ENCODE data around the gene OR6X1.

Gene OR6X1, protein sequence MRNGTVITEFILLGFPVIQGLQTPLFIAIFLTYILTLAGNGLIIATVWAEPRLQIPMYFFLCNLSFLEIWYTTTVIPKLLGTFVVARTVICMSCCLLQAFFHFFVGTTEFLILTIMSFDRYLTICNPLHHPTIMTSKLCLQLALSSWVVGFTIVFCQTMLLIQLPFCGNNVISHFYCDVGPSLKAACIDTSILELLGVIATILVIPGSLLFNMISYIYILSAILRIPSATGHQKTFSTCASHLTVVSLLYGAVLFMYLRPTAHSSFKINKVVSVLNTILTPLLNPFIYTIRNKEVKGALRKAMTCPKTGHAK

DNA sequence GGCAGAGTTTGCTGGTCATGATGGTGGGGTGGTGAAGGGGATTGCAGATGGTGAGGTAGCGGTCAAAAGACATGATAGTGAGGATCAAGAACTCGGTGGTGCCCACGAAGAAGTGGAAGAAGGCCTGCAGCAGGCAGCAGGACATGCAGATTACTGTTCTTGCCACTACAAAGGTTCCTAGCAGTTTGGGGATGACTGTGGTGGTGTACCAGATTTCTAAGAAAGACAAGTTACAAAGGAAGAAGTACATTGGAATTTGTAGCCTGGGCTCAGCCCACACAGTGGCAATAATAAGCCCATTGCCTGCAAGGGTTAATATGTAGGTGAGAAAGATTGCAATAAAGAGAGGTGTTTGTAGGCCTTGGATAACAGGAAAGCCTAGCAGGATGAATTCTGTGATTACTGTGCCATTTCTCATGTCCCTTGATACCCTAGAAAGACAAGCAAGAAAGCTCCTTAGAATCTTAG lies at the start of gene OR6X1:
Gene OR6X1 (minus strand): TSS at position 418 of the 468 bp plus-strand sequence. CDS start 0 bp downstream, at position 418.
- TF ChIP-seq, protein P1, sequence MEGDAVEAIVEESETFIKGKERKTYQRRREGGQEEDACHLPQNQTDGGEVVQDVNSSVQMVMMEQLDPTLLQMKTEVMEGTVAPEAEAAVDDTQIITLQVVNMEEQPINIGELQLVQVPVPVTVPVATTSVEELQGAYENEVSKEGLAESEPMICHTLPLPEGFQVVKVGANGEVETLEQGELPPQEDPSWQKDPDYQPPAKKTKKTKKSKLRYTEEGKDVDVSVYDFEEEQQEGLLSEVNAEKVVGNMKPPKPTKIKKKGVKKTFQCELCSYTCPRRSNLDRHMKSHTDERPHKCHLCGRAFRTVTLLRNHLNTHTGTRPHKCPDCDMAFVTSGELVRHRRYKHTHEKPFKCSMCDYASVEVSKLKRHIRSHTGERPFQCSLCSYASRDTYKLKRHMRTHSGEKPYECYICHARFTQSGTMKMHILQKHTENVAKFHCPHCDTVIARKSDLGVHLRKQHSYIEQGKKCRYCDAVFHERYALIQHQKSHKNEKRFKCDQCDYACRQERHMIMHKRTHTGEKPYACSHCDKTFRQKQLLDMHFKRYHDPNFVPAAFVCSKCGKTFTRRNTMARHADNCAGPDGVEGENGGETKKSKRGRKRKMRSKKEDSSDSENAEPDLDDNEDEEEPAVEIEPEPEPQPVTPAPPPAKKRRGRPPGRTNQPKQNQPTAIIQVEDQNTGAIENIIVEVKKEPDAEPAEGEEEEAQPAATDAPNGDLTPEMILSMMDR (conservative IDR thresholded peaks at IDR 0.05; ENCODE audit: low read depth, low read length), result no peak
- H3K4me3 ChIP-seq (ENCODE audit: low read depth, low read length), result no peak within 1 kb of the TSS
- DNase-seq (ENCODE audit: low read depth), result no peak

DNA sequence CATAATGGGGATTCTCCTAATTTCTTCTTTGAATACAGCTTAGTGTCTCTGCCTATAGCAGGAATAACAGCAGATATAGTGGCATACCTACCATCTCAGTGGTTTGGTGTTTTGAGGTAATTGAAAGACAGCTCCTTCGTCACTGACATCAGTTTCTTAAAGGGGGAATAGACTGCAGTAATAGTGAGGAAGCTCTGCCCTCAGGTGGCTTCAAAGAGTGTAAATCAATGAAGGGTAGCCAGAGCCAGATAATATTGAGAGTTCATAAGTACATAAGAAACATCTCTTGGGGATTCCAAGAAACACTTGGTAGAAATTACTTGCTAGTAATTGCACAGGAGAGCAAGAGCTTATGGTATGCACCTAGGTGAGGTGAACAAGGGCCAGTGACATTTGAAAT lies 47.4 kb upstream of the OR6X1 start:
- TF ChIP-seq, protein P1 (conservative IDR thresholded peaks at IDR 0.05; ENCODE audit: low read depth, low read length), result no peak
- no peak overlapping the region for H3K4me3 ChIP-seq (ENCODE audit: low read depth, low read length)
- no peak for DNase-seq (ENCODE audit: low read depth)

DNA sequence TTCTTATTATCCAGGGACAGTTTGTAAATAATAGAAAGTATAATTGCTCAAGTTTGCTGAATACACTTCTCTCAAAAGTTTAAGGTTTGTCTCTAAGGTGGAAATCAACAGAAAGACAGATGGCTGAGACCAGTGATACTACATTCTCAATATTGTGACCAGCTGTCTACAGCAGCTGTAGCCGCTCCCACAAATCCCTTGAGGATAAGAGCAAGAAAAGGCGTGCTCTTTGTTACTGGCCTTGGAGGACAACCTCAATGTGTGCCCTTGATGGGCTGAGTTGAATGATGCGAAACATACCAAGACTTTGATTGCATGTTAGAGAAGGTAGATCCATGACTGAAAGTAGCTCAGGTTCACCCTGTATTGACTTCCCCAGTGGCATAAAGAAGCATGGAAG lies 45.7 kb upstream of the OR6X1 start:
- TF ChIP-seq, protein P1 (conservative IDR thresholded peaks at IDR 0.05; ENCODE audit: low read depth, low read length), result no peak
- H3K4me3 ChIP-seq (ENCODE audit: low read depth, low read length), result no peak overlapping the region
- DNase-seq (ENCODE audit: low read depth), result no peak

DNA sequence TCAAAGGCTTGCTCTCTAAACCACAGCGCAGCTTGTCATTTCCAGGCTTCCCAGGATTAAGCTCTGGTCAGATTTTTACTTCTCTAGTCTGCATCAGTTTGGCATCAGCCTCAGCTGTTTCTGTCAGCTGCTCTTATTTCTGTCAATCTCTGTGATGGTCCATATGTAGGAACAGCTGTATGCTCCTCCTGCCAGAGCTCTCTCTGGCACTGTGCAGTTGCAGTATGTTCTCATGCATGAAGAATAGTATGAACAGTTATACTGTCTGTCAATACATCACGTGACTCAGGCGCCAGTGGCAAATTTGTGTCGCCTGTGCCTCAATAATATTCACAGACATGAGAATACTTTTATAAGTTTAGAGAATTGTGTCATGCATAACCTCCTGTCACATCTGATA lies 45.1 kb upstream of the OR6X1 start:
- DNase-seq (ENCODE audit: low read depth), result no peak
- no peak overlapping the region for H3K4me3 ChIP-seq (ENCODE audit: low read depth, low read length)
- TF ChIP-seq, protein P1 (conservative IDR thresholded peaks at IDR 0.05; ENCODE audit: low read depth, low read length), result no peak

DNA sequence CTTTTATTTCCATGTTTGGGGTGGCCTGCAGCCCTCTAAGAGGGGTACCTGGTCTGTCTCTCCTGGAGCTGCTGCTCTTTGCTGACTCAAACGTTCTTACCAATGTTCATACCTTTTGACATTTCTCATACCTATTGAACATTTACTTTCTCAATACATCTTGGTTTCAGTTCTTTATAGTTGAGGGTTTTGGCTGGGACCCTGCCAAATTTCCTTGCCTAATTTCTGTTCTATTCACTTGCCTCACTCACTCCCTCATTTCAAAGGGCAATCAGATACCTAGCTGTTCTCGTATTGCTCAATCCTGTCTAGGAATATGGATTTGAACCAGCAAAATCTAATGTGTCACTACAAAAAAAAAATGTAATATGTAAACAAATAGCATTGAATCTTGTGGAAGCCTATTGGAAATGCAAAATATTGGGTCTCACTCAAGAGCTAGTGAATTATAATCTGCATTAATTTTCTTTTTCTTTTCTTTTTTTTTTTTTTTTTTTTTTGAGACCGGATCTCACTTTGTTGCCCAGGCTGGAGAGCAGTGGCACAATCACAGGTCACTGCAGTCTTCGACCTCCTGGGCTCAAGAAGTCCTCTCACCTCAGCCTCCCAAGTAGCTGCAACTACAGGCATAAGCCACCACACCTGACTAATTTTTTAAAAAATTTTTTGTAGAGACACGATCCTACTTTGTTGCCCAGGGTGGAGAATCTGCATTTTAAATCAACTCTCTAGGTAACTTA lies 44.4 kb upstream of the OR6X1 start:
- DNase-seq (ENCODE audit: low read depth), result no peak
- TF ChIP-seq, protein P1 (conservative IDR thresholded peaks at IDR 0.05; ENCODE audit: low read depth, low read length), result no peak

DNA sequence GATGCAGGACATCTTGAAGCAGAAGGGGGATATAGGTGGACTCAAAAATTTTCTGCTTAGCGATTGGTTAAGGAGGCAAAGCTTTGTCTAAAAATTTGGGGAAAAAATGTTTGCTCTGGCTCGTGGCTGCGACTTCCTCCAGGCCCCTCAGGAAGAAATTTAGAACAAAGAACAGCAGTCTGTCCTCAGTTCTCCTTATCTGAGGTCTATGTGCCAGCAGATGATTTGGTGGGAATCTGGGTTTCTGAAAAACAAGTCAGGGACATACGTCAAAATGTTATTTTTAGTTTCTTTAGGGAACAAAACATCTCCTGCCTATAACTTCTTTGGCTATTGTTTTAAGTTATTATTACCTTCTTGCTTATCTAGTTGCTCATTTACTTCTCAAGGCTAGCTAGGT lies 43.8 kb upstream of the OR6X1 start:
- TF ChIP-seq, protein P1 (conservative IDR thresholded peaks at IDR 0.05; ENCODE audit: low read depth, low read length), result no peak
- no peak for DNase-seq (ENCODE audit: low read depth)
- H3K4me3 ChIP-seq (ENCODE audit: low read depth, low read length), result no peak overlapping the region

More for the DNA sequence above, 44.4 kb upstream of the OR6X1 start:
- H3K4me3 ChIP-seq (ENCODE audit: low read depth, low read length), result no peak overlapping the region

All from choroid plexus epithelial cell (primary cell).